ENCODE results near the gene XPO6.

Gene XPO6

GRCh38 chr16:28207399-28207798, 4.4 kb downstream of the XPO6 start:
- no peak for DNase-seq

- no peak for DNase-seq
Observed at GRCh38 chr16:28205974-28206373, 5.8 kb downstream of the XPO6 start.

GRCh38 chr16:28205117-28205899, 6.5 kb downstream of the XPO6 start:
- no peak for DNase-seq

- DNase-seq: no peak
Observed at GRCh38 chr16:28204622-28205021, 7.1 kb downstream of the XPO6 start.

- no peak for DNase-seq
Observed at GRCh38 chr16:28204204-28204603, 7.6 kb downstream of the XPO6 start.

- DNase-seq: no peak
Observed at GRCh38 chr16:28202147-28202746, 9.5 kb downstream of the XPO6 start.

- DNase-seq: no peak
Observed at GRCh38 chr16:28200661-28201060, 11.1 kb downstream of the XPO6 start.

- no peak for DNase-seq
Observed at GRCh38 chr16:28196387-28196987, 15.3 kb downstream of the XPO6 start.

GRCh38 chr16:28195859-28196258, 15.9 kb downstream of the XPO6 start:
- DNase-seq: no peak

GRCh38 chr16:28193530-28194423, 18.0 kb downstream of the XPO6 start:
- DNase-seq: no peak

GRCh38 chr16:28192806-28193529, 18.8 kb downstream of the XPO6 start:
- no peak for DNase-seq

GRCh38 chr16:28191364-28191960, 20.3 kb downstream of the XPO6 start:
- no peak for DNase-seq

GRCh38 chr16:28189245-28189644, 22.5 kb downstream of the XPO6 start:
- no peak for DNase-seq

GRCh38 chr16:28188085-28188916, 23.5 kb downstream of the XPO6 start:
- DNase-seq: no peak

- no peak for DNase-seq
Observed at GRCh38 chr16:28187595-28188004, 24.2 kb downstream of the XPO6 start.

- DNase-seq: no peak
Observed at GRCh38 chr16:28186752-28187151, 25.0 kb downstream of the XPO6 start.

GRCh38 chr16:28185696-28186095, 26.1 kb downstream of the XPO6 start:
- DNase-seq: no peak

- no peak for DNase-seq
Observed at GRCh38 chr16:28184625-28185024, 27.1 kb downstream of the XPO6 start.

GRCh38 chr16:28183930-28184329, 27.8 kb downstream of the XPO6 start:
- DNase-seq: no peak

- DNase-seq: no peak
Observed at GRCh38 chr16:28183484-28183883, 28.3 kb downstream of the XPO6 start.

GRCh38 chr16:28182801-28183200, 29.0 kb downstream of the XPO6 start:
- DNase-seq: no peak

Data from DMS 273 treated with DMSO at 0.1 percent for 48 hours (cell line).